GM10248 (cell line): Measurements from ENCODE around the gene HEBP1.

Source experiments
- CTCF ChIA-PET: fragments of 300-600 bp; sonication (Branson Sonifier 250); formaldehyde crosslinking; extraction: SDS; loops from one replicate; lab custom pipeline; 2021; ENCODE audit warnings: antibody characterized with exemption; lab: Yijun Ruan, JAX
- POLR2A ChIA-PET: fragments of 350-650 bp; sonication (Branson Sonifier 250); formaldehyde crosslinking; extraction: SDS; loops from one replicate; lab custom pipeline; 2020; ENCODE audit warnings: antibody characterized with exemption; lab: Yijun Ruan, JAX
- DNase-seq: peaks from one replicate; pipeline ENCODE4 v3.0.0; 2012; ENCODE audit errors: extremely low spot score
- CTCF ChIP-seq: IDR thresholded peaks from 2 replicates; pipeline ENCODE4 v1.5.1; 2012; ENCODE audit warnings: mild to moderate bottlenecking, low read depth; ENCODE audit errors: extremely low read depth, missing control alignments, control extremely low read depth

HEBP1 gene

GRCh38 chr12:12952036-12952435 is 48.0 kb downstream of the HEBP1 start, which contains the start of gene GPRC5D:
Gene GPRC5D (minus strand): TSS chr12:12952170. CDS start chr12:12950384, 1,786 bp downstream.
- no peak for DNase-seq
- CTCF ChIA-PET, result interaction anchor here (1.4 kb wide), 1 partner anchor 15 kb away, joined by 3 read pairs; no protein-coding TSS in a partner anchor
- POLR2A ChIA-PET, result no interaction called here
- TF ChIP-seq CTCF, result no peak

DNA sequence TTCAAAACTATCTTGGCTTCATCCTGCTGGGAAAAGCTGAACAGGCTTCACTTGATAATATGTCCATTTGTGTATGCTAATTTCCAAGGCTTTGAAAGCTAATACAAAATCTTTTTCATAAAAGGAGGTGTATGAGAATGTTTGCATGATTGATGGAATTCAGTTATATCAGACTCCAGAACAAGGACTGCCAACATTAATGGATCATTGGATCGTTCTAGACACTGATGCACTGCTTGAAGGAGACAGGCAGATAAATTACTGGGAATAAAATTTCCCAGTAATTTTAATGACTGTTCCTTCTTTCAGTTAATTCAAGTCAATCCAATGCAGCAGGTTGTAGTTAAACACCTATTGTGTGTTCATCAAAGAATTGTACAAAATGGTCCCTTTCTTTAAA is 48.6 kb downstream of the HEBP1 start:
- CTCF ChIA-PET, result interaction anchor here (1.4 kb wide), 1 partner anchor 15 kb away, joined by 3 read pairs; no protein-coding TSS in a partner anchor
- no peak for DNase-seq
- POLR2A ChIA-PET, result no interaction called here
- TF ChIP-seq CTCF, result no peak

GRCh38 chr12:12947902-12948301 is 52.2 kb downstream of the HEBP1 start:
- DNase-seq, result no peak
- POLR2A ChIA-PET, result no interaction called here
- TF ChIP-seq CTCF, result no peak
- CTCF ChIA-PET, result interaction anchor here (1.3 kb wide), 1 partner anchor 16 kb away, joined by 3 read pairs; no protein-coding TSS in a partner anchor

- ChIA-PET CTCF (interaction anchor here (1.3 kb wide), 1 partner anchor 17 kb away, joined by 3 read pairs; no protein-coding TSS in a partner anchor), POLR2A (no interaction called here)
- no peak for DNase-seq
- no peak for TF ChIP-seq CTCF
These were observed 53.2 kb downstream of the HEBP1 start for GRCh38 chr12:12946686-12947355.

- POLR2A ChIA-PET, result no interaction called here
- CTCF ChIA-PET, result no interaction called here
- DNase-seq, result no peak
- no peak for TF ChIP-seq CTCF
These were observed 54.5 kb downstream of the HEBP1 start for GRCh38 chr12:12945591-12945990.

DNA sequence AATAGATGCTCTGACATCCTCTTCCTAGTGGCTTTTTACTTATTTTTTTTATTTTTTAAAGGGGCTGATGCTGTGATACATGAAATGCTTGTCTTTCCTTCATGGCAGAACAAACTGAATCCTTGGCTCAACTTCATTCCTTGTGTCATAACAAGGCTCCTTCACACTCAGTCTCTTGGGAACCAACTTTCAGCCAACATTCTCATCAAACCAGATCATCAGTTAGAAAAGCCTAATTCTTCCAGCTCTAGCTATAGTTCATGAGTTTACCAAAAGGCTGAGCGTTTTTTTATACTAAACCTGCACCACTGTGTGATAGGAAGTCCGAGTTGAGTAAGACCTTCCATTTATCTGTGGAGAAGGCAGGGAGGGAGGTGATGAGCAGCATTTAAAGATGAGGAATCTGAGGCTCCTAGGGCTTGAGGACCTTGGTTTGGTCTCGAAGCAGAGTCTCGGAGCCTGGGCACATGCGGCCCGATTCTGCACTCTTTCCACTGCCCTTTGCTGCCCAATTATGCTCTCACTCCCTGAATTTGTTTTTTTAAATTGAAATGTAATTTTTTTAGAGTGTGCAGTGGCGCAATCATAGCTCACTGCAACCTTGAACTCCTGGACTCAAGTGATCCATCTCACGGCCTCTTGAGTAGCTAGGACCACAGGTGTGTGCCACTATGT is 56.3 kb downstream of the HEBP1 start:
- ChIA-PET POLR2A (no interaction called here), CTCF (interaction anchor here (1.2 to 3.2 kb wide), 2 partner anchors 10 to 27 kb away, joined by 3 to 14 read pairs; no protein-coding TSS in a partner anchor)
- no peak for TF ChIP-seq CTCF
- DNase-seq, result no peak
